Stimulated activated CD4-positive, alpha-beta T cell treated with anti-CD3 and anti-CD28 coated beads, Interleukin-15, amount 100 ng/mL, for 48 hours (primary cell): Measurements from ENCODE around the gene LGI2.
A peak's percentile ranks its signal among the peaks of the same experiment; 100 is the strongest.

Experiments used
- DNase-seq, 2 donors: peaks; one replicate each; pipeline ENCODE4 v3.0.0-alpha.2; 2020; ENCODE audit warnings: low read depth in 2 of 2

LGI2 gene

DNA sequence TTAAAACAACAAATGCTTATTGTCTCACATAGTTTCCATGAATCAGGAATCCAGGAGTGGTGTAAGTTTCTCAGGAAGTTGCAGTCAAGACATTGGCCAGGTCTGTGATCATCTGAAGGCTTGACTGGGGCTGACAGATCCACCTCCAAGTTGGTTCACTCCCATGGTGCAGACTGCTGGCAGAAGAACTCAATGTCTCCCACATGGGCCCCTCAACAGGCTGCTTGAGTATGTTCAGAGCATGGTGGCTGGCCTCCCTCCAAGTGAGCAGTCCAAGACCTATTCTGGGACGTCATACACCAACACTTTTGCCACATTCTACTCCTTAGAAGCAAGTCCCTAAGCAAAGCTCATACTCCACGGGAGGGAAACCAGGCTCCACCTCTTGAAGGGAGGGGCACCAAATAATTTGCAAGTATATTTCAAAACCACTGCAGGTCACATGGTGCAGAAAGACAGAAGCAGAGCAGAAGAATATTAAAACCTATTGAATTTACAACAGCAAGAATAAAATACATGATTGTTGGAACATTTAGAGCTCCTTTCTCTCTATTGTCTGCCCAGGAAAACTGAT is 35.3 kb downstream of the LGI2 start:
- no peak for DNase-seq

DNA sequence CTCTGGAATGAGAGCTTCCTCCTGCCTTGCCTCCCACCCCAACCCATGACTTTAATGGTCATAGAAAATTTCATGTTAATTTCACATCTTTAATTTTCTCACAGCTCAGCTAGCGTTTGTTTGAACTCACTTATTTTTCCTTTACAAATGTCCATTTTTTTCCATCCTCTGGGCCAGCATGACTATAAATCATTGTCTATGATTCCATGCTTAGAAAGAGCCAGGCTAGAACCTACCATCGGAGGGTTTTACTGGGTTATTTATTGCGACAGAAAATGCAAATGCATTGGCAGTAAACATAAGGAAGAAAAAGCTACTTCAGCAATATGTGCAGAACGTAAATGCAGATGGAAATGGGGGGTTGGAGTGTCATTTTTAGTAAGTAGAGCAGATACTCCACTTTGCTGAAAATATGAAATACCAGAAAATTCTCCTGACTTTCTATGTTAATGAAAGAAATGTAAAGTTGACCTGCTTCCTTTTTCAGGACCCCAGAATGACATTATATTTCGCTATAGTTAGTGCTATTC is 37.1 kb downstream of the LGI2 start:
- DNase-seq = no peak

DNA sequence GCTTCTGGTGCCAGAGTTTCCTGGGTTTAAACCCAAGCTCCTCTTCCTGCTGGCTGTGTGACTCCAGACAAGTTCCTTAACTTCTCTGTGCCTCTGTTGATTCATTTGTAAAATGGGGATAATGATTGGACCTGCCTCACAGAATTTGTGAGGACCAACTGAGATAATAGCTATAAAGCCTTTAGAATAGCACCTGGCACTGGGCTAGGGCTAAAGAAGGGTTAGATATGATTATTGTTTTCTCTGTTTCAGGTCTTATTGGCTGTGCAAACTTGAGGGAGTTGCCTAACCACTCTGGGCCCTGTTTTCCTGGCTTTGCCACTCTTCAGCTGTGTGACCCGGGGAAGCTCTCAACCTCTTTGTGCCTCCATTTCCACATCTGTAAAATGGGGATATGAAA is 37.8 kb downstream of the LGI2 start:
- no peak for DNase-seq

DNA sequence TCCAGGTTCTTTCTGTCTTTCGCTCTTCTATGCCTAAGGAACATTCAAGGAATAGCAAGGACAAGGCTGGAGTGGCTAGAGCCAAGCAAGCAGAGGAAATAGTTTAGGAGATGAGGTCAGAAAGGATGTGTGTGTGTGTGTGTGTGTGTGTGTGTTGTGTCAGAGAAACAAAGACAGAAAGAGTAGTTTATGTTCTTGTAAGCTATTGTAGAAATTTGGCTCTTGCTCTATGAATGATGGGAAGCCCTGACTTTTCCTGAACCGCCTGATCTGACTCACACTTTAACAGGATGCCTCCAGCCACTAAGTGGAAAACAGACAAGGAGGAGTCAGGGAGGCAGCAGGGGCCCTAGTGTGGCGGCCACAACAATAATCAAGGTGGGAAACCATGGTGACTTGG is 39.7 kb downstream of the LGI2 start:
- no peak for DNase-seq

DNA sequence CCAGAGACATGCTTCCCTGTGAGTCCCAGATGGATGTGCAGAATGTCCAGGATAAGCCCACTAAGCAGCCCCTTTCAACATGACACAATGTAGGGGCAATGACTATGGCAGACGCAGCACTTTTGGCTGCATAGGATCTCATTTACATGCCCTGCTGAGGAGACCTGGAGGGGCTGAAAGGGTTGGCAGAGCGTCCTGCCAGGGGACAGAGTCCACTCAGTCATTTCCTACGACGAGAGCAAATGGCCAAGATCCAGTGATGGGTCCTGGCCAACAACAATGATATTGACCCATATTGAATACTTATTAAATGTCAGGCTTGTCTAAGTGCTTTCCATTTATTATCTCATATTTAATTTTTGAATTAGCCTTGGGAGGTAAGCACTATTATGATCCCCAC is 41.4 kb downstream of the LGI2 start:
- no peak for DNase-seq

DNA sequence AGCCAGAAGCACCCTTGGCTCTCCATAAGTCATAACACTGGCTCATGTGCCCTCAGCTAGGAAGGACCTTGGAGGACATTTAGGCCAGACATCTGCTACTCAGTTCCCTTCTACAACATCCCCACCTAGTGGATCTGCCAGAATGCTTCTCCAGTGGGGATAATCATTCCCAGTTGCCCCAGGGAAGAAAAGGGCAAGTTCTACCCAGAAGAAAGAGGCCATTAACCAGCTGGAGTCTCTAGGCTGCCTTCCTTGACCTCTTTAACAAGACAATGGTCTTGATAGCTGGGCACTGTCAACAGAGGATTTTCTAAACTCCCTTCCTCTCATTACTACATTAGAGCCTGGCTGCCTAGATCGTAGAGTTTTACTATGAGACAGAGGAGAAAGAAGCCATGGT is 42.0 kb downstream of the LGI2 start:
- DNase-seq = no peak

DNA sequence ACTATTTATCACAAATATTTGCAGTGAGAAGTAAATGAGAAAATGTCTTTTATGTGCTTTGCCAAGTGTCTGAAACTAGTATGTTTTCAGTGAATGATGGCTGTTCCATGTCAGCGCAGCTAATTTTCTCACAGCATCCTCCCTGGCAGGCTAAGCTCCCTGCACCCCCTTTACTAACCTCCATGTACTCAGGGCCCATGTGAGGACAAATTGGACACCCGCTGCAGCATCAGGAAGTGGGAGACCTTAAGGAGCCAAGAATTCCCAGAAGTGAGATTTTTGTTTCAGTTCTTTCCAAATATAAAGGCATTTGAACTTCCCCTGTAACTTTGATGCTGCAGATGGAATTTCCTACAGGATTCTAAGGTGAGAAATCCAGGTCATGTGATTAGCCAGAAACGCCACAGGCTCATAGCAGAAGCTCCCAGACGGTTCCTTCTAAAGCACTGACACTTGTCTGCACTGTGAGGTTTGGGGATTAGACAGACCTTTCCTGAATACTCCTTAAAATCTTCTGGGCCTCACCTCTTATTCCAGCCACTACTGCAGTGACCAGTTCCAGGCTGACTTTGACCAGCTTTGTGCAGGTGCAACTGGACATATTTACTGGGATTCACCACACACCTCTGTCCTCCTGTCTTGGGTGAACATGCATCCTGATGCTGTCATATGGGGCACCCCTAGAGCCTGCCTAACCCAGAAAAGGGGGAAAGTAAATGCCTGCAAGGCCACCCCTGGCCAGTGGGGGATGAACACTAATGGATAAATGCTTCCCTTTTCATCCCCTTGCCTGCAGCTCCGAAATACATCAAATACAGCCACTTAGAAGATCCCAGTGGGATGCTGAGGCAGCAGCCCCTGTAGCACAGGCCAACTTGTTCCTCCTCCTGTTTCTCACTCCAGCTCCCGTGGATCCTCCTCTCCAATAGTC is 45.9 kb downstream of the LGI2 start:
- DNase-seq = no peak

DNA sequence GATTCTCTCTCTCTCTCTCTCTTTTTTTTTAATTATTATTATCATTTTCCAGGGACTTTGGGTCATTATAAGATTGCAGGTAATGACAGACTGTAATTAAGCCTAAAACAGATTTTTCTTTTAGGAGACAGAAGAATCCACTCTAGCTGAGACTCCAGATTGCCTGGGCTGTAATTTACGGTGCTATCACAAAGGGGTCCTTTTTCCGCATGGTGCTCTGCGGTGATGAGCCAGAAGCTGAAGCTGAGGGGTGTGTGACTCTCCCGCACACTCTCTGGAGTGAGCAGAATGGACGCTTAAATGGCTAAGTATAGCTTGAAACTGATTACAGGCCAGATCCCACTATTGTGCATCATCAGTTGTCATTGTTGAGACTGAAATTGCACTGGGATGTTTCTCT is 50.0 kb downstream of the LGI2 start:
- no peak for DNase-seq

DNA sequence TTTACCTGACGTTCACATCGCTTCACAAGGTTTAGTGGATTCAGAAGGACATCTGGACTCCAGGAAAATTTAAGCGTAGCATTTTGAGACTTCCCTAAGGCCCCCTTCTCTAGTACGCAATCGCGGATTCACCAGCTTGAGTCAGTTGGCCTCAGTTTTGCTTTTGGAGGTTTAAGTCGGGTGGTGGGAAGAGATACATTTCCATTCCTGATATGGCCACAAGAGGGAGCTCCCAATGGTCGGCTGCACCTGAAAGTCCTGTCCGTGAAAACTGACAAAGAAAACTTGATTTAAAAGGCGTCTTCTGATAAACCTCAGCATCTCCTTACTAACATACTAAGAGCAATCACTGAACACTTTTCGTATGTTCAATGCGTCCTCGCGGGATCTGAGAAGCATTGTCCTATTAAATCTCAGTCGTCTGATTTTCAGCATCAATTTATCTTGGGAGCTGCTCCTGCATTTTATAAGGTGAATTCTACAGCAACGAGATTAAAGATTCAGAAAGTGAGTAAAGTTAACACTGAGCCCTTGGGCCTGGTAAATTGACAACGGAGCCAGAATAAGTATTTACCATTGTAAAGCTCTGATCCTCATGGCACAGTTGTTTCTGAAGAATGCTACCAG is 50.6 kb downstream of the LGI2 start:
- peak; percentile 30 to 32 for DNase-seq

DNA sequence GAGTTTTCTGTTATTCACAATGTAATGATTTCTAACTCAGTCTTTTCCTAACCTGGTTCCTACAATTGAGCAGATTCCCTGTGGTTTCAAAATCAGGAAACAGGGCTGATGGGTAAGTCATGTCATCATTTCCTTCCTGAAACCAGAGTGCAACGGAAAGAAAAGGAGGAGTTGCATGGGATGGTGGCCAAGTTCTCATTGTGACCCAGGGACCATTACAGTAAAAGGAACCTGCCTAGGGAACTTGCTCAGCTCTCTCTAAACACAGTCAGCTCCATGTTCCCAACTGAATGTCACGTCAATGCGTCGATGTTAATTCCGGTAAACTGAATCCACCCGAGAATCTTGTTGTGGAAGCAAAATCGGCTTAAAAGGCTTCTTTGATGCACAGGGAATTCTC is 51.2 kb downstream of the LGI2 start:
- DNase-seq = no peak

DNA sequence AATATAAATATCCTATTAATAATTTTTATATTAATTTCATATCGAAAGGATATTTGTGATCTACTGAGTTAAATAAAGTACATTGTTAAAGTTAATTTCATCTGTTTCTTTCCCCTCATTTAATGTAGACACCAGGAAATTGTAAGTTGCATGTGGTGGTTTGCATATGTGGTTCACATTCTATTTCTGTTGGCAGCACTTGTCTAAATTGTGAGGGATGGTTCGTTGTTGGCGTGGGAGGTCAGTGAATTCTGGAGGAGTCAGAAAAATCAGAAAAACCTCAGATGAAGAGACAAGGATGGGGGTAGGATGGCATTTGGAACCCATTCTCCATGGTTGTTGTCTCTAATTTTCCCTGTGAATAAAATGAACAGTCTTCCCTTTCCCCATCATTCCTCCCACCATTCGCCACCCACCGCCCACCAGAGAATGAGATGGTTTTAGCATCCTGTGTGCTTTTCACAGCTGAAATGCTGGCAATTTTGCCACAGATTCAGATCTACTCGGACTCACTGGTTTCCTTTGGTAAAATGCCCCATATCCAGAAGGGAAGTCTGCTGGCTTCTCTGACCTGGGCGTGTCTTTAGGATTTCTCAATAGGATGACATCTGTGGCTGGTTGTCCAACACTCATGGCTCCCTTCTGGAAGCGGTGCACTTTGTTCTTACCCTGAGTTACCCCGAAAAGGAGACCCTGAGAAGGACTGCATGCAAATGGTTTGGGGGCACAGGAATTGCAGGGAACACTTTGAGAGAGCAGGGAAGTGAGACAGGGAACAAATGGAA is 52.3 kb downstream of the LGI2 start:
- DNase-seq = no peak

DNA sequence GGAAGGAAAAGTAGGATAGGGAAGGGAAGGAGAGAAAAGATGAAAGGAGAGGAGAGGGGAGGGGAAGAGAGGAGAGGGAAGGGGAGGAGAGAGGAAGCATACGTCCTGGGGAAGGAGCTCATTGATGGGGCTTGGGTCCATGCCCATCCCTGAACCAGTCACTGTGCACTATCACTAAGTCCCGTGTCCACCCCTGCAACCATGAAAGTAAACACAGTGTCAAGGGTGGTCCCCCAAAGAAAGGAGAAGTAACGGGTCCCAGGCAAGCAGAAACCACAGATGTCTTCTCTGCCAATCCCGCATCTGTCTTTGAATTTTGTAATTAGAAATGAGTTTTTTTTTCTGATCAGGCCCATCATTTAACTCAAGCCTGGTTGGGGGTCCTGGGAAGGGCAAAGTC is 55.2 kb downstream of the LGI2 start:
- no peak for DNase-seq

DNA sequence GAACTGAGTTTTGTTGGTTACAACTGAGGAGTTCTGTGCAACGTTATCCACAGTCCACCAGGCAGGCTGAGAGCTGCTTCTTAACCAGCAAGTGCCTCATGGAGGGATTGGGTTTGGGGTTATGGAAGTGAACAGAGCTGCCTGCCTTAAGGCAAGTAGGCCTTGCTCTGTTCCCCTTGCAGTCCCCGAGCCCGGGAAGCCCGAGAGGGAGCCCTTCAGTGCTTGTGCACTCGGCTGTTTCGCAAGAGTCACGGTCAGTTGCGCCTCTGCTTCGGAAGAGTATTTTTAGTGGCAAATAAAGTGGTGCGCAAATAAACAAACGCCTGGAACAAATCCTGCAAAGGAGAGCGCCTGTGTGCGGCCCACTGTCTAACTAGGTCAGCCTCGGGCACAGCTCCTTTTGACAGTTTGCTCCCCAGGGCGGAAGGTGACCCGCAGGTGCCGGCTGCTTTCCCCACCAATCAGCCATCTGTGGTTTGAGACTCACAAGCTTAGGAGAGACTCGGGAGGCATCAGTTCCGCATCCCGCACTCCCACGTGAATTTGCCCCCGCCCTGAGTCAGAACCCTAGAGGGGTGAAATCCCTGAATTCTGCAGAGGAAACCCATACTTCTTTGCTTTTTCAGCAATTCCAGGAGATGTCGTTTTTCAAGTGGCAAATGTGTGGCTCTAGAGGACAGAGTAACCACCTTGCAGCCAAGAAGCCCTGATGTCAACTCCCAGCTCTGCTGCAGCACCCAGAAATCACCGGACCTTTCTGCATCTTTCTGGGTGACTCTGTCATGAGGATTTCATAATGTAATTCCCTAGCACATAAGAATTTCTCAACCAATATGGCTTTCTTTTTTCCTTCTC is 56.8 kb downstream of the LGI2 start:
- no peak for DNase-seq

DNA sequence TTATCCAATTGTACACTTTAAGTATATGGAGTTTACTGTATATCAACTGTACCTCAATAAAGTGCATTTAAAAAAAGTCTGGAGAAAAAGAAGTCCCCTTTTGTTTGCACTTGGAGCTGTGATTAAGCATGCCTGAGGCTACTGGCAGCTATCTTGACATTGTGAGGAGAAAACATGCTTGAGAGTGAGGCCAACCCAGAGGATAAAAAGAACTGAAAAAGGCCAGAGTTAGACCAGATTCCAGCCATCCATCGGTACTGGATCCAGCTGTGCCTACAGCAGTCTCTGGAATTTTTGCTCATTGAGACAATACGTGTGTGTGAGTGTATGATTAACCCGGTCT is 57.4 kb downstream of the LGI2 start:
- no peak for DNase-seq

DNA sequence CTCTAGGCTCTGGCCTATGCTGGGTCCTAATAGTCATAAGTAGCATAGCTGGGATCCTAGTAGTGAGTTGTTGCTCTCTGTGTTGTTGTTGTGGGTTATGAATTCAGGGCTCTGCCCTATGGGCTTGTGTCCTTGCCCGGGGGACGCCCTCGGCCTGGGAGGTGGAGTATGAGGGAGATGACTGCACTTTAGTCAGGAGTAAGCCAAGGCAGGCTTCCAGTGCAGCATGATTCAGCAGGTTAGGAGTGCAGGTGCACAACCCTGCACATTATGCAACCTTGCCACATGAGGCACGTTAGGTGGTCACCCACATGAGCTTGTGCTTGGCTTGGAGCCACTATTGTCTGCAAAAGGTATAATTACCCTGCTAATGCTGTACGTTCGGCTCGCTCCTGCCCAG is 59.6 kb downstream of the LGI2 start:
- no peak for DNase-seq

DNA sequence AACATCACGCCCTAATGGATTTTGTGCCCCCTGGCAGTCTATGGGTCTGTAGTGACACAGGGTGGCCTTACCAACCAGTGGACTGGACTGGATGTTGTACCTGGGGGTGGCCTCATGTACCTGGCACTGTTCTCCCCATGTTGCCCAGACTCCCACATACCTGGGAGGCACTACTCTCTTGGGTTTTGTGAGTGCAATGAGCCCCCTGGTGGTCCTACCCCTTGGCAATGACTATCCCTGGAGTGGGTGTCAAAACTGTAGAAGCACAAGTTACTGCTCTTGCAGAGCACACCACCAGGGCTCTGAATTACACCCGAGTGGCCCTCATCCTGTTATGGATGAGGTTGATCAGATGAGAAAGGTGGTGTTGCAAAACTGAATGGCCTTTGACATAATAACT is 60.1 kb downstream of the LGI2 start:
- DNase-seq = no peak

DNA sequence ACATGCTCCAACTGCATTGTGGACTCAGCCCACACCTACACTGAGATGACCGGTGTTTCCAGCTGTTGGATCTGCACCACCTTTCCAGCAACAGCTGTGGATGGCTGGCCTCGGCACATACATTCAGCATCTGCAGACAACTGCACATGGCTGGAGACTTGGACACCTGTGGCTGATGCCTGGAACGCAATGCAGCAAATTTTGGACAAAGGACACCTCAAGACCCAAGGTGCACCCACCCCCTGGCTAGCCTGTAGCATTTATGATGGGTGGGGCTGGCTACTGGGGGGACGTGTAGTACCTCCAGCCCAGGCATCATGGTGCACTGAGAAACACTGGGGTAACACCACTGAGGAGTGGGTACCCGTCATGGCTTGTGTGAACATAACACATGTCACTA is 60.6 kb downstream of the LGI2 start:
- DNase-seq = no peak

DNA sequence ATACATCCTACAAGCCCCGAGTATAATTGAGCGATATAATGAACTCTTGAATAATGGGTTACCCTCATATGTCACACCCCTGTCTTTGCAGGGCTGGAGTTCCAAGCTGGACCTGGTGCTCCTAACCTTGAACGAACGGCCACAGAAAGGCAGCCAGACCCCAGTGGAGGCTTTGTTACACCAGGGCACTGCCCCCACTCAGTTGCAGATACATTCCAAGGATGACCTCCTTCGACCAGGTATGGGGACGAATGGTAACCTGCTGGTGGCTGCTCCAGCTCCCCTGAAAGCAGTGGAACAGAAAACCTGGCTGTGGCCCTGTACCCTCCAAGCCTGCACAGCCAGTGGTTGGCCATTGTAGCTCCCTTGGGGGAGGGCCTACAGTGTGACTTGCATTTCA is 61.3 kb downstream of the LGI2 start:
- no peak for DNase-seq

DNA sequence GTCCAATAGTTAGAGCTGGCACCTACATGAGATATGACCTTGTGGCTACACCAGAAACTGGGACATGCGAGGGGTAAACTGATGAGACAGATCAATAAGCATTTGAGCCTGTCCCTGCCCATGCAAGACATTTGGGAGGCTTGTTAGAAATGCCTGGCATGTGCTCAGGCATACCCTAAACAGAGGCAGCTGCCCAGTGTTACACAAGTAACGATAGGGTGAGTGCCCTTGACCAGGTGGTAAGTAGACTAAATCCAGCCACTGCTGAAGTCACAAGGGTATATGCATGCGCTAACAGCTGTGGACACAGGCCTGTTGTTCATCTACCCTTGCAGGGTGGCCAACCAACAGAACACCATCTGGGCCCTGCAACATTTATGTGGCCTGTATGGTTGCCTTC is 61.8 kb downstream of the LGI2 start:
- no peak for DNase-seq

DNA sequence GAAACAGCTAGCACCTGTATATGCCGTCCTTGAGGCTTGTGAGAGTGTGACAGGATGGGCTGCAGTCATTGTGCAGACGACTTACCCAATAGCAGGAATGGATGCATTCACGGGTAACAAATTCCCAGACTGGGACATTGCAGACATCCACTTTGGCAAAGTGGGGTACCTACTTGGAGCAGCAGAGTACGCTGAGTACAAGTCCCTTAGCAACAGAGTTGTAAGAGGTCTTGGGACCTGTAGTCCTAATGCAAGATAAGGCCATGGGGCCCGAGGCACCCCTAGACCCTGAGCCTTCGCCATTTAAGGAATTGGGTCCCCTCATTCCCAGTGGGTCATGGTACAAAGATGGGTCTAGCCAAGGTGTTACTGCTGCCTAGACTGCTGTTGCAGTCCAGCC is 62.5 kb downstream of the LGI2 start:
- DNase-seq = no peak

DNA sequence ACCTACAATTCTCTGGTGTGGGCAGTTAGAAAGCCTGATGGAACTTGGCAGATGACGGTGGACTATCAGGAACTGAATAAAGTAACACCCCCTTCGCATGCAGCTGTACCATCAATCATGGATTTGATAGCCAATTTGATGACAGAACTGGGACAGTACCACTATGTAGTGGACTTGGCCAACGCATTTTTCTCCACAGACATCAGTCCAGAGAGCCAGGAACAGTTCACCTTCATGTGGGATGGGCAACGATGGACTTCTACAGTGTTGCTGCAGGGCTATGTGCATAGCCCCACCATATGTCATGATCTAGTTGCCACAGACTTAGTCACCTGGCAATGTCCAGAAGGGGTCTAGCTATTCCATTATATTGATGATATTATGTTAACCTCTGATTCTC is 63.4 kb downstream of the LGI2 start:
- DNase-seq = no peak
